ENCODE measurements around the gene SPAM1.

GRCh38 chr7:123972831-123973230 lies 47.8 kb downstream of the SPAM1 start:
- no peak for TF ChIP-seq CTCF (IDR thresholded peaks at IDR 0.05; ENCODE audit: low read depth, low read length, poor library complexity, severe bottlenecking)
- no peak for TF ChIP-seq EZH2phosphoT487 (IDR thresholded peaks at IDR 0.05; ENCODE audit: borderline replicate concordance, low read length)
